Measurements from ENCODE around the gene COL6A3.

COL6A3 gene

GRCh38 chr2:237323656-237324055 lies 90.3 kb downstream of the COL6A3 start:
- Histone ChIP-seq H3K36me3 (ENCODE audit: control insufficient read depth in 1 of 2, insufficient read depth in 2 of 2, low read length in 2 of 2) (no peaks in the 10 kb centered on the region), H3K27ac (ENCODE audit: low read depth, low read length) (no peak overlapping the region), H3K9me3 (ENCODE audit: control insufficient read depth in 1 of 2, low read length in 2 of 2) (no peaks in the 10 kb centered on the region), H3K27me3 (ENCODE audit: control insufficient read depth in 1 of 2, insufficient read depth in 2 of 2, low read length in 2 of 2) (no peaks in the 10 kb centered on the region), H3K4me3 (ENCODE audit: low read depth in 1 of 2, low read length in 2 of 2) (no peak overlapping the region), H3K9ac (ENCODE audit: low read depth in 1 of 2, low read length in 2 of 2) (no peak overlapping the region), H3K4me1 (ENCODE audit: control insufficient read depth in 1 of 2, insufficient read depth in 2 of 2, low read length in 2 of 2) (peaks cover 0 to 13% of the 10 kb centered on the region in 2 donors)

GRCh38 chr2:237322564-237322963 lies 91.4 kb downstream of the COL6A3 start:
- Histone ChIP-seq H3K4me3 (ENCODE audit: low read depth in 1 of 2, low read length in 2 of 2) (no peak overlapping the region), H3K27ac (ENCODE audit: low read depth, low read length) (no peak overlapping the region), H3K9ac (ENCODE audit: low read depth in 1 of 2, low read length in 2 of 2) (no peak overlapping the region), H3K36me3 (ENCODE audit: control insufficient read depth in 1 of 2, insufficient read depth in 2 of 2, low read length in 2 of 2) (no peaks in the 10 kb centered on the region), H3K27me3 (ENCODE audit: control insufficient read depth in 1 of 2, insufficient read depth in 2 of 2, low read length in 2 of 2) (no peaks in the 10 kb centered on the region), H3K9me3 (ENCODE audit: control insufficient read depth in 1 of 2, low read length in 2 of 2) (no peaks in the 10 kb centered on the region), H3K4me1 (ENCODE audit: control insufficient read depth in 1 of 2, insufficient read depth in 2 of 2, low read length in 2 of 2) (peaks cover 0 to 13% of the 10 kb centered on the region in 2 donors)

- Histone ChIP-seq H3K27me3 (ENCODE audit: control insufficient read depth in 1 of 2, insufficient read depth in 2 of 2, low read length in 2 of 2) (no peaks in the 10 kb centered on the region), H3K9ac (ENCODE audit: low read depth in 1 of 2, low read length in 2 of 2) (no peak overlapping the region), H3K9me3 (ENCODE audit: control insufficient read depth in 1 of 2, low read length in 2 of 2) (no peaks in the 10 kb centered on the region), H3K4me1 (ENCODE audit: control insufficient read depth in 1 of 2, insufficient read depth in 2 of 2, low read length in 2 of 2) (peaks cover 0 to 16% of the 10 kb centered on the region in 2 donors), H3K27ac (ENCODE audit: low read depth, low read length) (no peak overlapping the region), H3K36me3 (ENCODE audit: control insufficient read depth in 1 of 2, insufficient read depth in 2 of 2, low read length in 2 of 2) (no peaks in the 10 kb centered on the region), H3K4me3 (ENCODE audit: low read depth in 1 of 2, low read length in 2 of 2) (no peak overlapping the region)
Measured at GRCh38 chr2:237321746-237322145, 92.2 kb downstream of the COL6A3 start.

GRCh38 chr2:237320801-237321560 lies 93.0 kb downstream of the COL6A3 start:
- Histone ChIP-seq H3K4me1 (ENCODE audit: control insufficient read depth in 1 of 2, insufficient read depth in 2 of 2, low read length in 2 of 2) (peaks cover 6 to 22% of the 10 kb centered on the region in 2 donors), H3K9ac (ENCODE audit: low read depth in 1 of 2, low read length in 2 of 2) (no peak overlapping the region), H3K9me3 (ENCODE audit: control insufficient read depth in 1 of 2, low read length in 2 of 2) (no peaks in the 10 kb centered on the region), H3K27me3 (ENCODE audit: control insufficient read depth in 1 of 2, insufficient read depth in 2 of 2, low read length in 2 of 2) (no peaks in the 10 kb centered on the region), H3K27ac (ENCODE audit: low read depth, low read length) (no peak overlapping the region), H3K36me3 (ENCODE audit: control insufficient read depth in 1 of 2, insufficient read depth in 2 of 2, low read length in 2 of 2) (no peaks in the 10 kb centered on the region), H3K4me3 (ENCODE audit: low read depth in 1 of 2, low read length in 2 of 2) (no peak overlapping the region)

- Histone ChIP-seq H3K36me3 (ENCODE audit: control insufficient read depth in 1 of 2, insufficient read depth in 2 of 2, low read length in 2 of 2) (no peaks in the 10 kb centered on the region), H3K27ac (ENCODE audit: low read depth, low read length) (no peak overlapping the region), H3K4me3 (ENCODE audit: low read depth in 1 of 2, low read length in 2 of 2) (no peak overlapping the region), H3K4me1 (ENCODE audit: control insufficient read depth in 1 of 2, insufficient read depth in 2 of 2, low read length in 2 of 2) (peaks cover 17 to 27% of the 10 kb centered on the region in 2 donors), H3K9ac (ENCODE audit: low read depth in 1 of 2, low read length in 2 of 2) (no peak overlapping the region), H3K9me3 (ENCODE audit: control insufficient read depth in 1 of 2, low read length in 2 of 2) (no peaks in the 10 kb centered on the region), H3K27me3 (ENCODE audit: control insufficient read depth in 1 of 2, insufficient read depth in 2 of 2, low read length in 2 of 2) (no peaks in the 10 kb centered on the region)
Measured at GRCh38 chr2:237319887-237320286, 94.1 kb downstream of the COL6A3 start.

GRCh38 chr2:237319086-237319820 lies 94.7 kb downstream of the COL6A3 start:
- Histone ChIP-seq H3K4me3 (ENCODE audit: low read depth in 1 of 2, low read length in 2 of 2) (no peak overlapping the region), H3K27me3 (ENCODE audit: control insufficient read depth in 1 of 2, insufficient read depth in 2 of 2, low read length in 2 of 2) (no peaks in the 10 kb centered on the region), H3K9ac (ENCODE audit: low read depth in 1 of 2, low read length in 2 of 2) (no peak overlapping the region), H3K9me3 (ENCODE audit: control insufficient read depth in 1 of 2, low read length in 2 of 2) (no peaks in the 10 kb centered on the region), H3K36me3 (ENCODE audit: control insufficient read depth in 1 of 2, insufficient read depth in 2 of 2, low read length in 2 of 2) (no peaks in the 10 kb centered on the region), H3K4me1 (ENCODE audit: control insufficient read depth in 1 of 2, insufficient read depth in 2 of 2, low read length in 2 of 2) (peaks cover 19 to 28% of the 10 kb centered on the region in 2 donors), H3K27ac (ENCODE audit: low read depth, low read length) (no peak overlapping the region)

- Histone ChIP-seq H3K4me3 (ENCODE audit: low read depth in 1 of 2, low read length in 2 of 2) (no peak overlapping the region), H3K27me3 (ENCODE audit: control insufficient read depth in 1 of 2, insufficient read depth in 2 of 2, low read length in 2 of 2) (no peaks in the 10 kb centered on the region), H3K36me3 (ENCODE audit: control insufficient read depth in 1 of 2, insufficient read depth in 2 of 2, low read length in 2 of 2) (no peaks in the 10 kb centered on the region), H3K27ac (ENCODE audit: low read depth, low read length) (peak overlapping the region; percentile 53), H3K4me1 (ENCODE audit: control insufficient read depth in 1 of 2, insufficient read depth in 2 of 2, low read length in 2 of 2) (peaks cover 19 to 24% of the 10 kb centered on the region in 2 donors), H3K9me3 (ENCODE audit: control insufficient read depth in 1 of 2, low read length in 2 of 2) (no peaks in the 10 kb centered on the region), H3K9ac (ENCODE audit: low read depth in 1 of 2, low read length in 2 of 2) (no peak overlapping the region)
Measured at GRCh38 chr2:237316339-237316738, 97.6 kb downstream of the COL6A3 start.

- no peak overlapping the region for H3K4me3 ChIP-seq (ENCODE audit: low read depth in 1 of 2, low read length in 2 of 2)
- no peaks in the 10 kb centered on the region for H3K27me3 ChIP-seq (ENCODE audit: control insufficient read depth in 1 of 2, insufficient read depth in 2 of 2, low read length in 2 of 2)
- H3K9me3 ChIP-seq (ENCODE audit: control insufficient read depth in 1 of 2, low read length in 2 of 2) = no peaks in the 10 kb centered on the region
- H3K36me3 ChIP-seq (ENCODE audit: control insufficient read depth in 1 of 2, insufficient read depth in 2 of 2, low read length in 2 of 2) = no peaks in the 10 kb centered on the region
- H3K27ac ChIP-seq (ENCODE audit: low read depth, low read length) = peak overlapping the region; percentile 53
- H3K9ac ChIP-seq (ENCODE audit: low read depth in 1 of 2, low read length in 2 of 2) = no peak overlapping the region
- peaks cover 19 to 24% of the 10 kb centered on the region in 2 donors for H3K4me1 ChIP-seq (ENCODE audit: control insufficient read depth in 1 of 2, insufficient read depth in 2 of 2, low read length in 2 of 2)
Measured at GRCh38 chr2:237315829-237316225, 98.1 kb downstream of the COL6A3 start.

- peak overlapping the region in 1 of 2 donors; percentile 9 for H3K9ac ChIP-seq (ENCODE audit: low read depth in 1 of 2, low read length in 2 of 2)
- H3K4me3 ChIP-seq (ENCODE audit: low read depth in 1 of 2, low read length in 2 of 2) = no peak overlapping the region
- no peaks in the 10 kb centered on the region for H3K27me3 ChIP-seq (ENCODE audit: control insufficient read depth in 1 of 2, insufficient read depth in 2 of 2, low read length in 2 of 2)
- peaks cover 19 to 24% of the 10 kb centered on the region in 2 donors for H3K4me1 ChIP-seq (ENCODE audit: control insufficient read depth in 1 of 2, insufficient read depth in 2 of 2, low read length in 2 of 2)
- no peaks in the 10 kb centered on the region for H3K36me3 ChIP-seq (ENCODE audit: control insufficient read depth in 1 of 2, insufficient read depth in 2 of 2, low read length in 2 of 2)
- H3K9me3 ChIP-seq (ENCODE audit: control insufficient read depth in 1 of 2, low read length in 2 of 2) = no peaks in the 10 kb centered on the region
- H3K27ac ChIP-seq (ENCODE audit: low read depth, low read length) = peak overlapping the region; percentile 39
Measured at GRCh38 chr2:237315170-237315828, 98.7 kb downstream of the COL6A3 start.

- peak overlapping the region; percentile 39 for H3K27ac ChIP-seq (ENCODE audit: low read depth, low read length)
- H3K4me3 ChIP-seq (ENCODE audit: low read depth in 1 of 2, low read length in 2 of 2) = no peak overlapping the region
- peak overlapping the region in 1 of 2 donors; percentile 9 for H3K9ac ChIP-seq (ENCODE audit: low read depth in 1 of 2, low read length in 2 of 2)
- no peaks in the 10 kb centered on the region for H3K36me3 ChIP-seq (ENCODE audit: control insufficient read depth in 1 of 2, insufficient read depth in 2 of 2, low read length in 2 of 2)
- H3K9me3 ChIP-seq (ENCODE audit: control insufficient read depth in 1 of 2, low read length in 2 of 2) = no peaks in the 10 kb centered on the region
- peaks cover 19 to 24% of the 10 kb centered on the region in 2 donors for H3K4me1 ChIP-seq (ENCODE audit: control insufficient read depth in 1 of 2, insufficient read depth in 2 of 2, low read length in 2 of 2)
- H3K27me3 ChIP-seq (ENCODE audit: control insufficient read depth in 1 of 2, insufficient read depth in 2 of 2, low read length in 2 of 2) = no peaks in the 10 kb centered on the region
Measured at GRCh38 chr2:237314681-237315080, 99.3 kb downstream of the COL6A3 start.
